Measurements from ENCODE around the gene BRD2. TPM values are rescaled to one million over a fixed set of nuclear protein-coding genes. Genes with fewer than 3 reads are reported as not detected.
A peak's percentile ranks its signal among the peaks of the same experiment; 100 is the strongest.

Gene BRD2
- total RNA-seq, 1 donor from 2014 or later, result 140 TPM

DNA sequence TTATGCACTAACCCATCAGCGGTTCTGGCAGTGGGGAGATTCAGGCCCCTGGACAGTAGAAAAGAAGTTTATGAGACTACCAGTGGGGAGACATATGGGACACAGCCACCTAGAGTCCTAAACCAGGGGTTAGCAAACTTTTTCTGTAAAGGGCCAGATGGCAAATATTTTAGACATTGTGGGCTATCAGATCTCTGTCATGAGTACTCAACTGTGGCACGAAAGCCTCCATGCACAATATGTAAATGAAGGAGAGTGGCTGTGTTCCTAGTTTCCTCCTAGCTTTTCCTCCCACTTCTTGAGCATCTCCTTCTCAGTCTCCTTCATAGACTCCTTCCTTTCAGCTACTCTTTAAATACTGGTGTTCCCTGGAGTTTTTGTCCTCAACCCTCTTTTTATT lies 12.2 kb upstream of the BRD2 start:
- no peak overlapping the region for H3K4me3 ChIP-seq (ENCODE audit: low read depth, low read length)
- TF ChIP-seq, protein P1, sequence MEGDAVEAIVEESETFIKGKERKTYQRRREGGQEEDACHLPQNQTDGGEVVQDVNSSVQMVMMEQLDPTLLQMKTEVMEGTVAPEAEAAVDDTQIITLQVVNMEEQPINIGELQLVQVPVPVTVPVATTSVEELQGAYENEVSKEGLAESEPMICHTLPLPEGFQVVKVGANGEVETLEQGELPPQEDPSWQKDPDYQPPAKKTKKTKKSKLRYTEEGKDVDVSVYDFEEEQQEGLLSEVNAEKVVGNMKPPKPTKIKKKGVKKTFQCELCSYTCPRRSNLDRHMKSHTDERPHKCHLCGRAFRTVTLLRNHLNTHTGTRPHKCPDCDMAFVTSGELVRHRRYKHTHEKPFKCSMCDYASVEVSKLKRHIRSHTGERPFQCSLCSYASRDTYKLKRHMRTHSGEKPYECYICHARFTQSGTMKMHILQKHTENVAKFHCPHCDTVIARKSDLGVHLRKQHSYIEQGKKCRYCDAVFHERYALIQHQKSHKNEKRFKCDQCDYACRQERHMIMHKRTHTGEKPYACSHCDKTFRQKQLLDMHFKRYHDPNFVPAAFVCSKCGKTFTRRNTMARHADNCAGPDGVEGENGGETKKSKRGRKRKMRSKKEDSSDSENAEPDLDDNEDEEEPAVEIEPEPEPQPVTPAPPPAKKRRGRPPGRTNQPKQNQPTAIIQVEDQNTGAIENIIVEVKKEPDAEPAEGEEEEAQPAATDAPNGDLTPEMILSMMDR (conservative IDR thresholded peaks at IDR 0.05; ENCODE audit: low read depth, low read length), result no peak

DNA sequence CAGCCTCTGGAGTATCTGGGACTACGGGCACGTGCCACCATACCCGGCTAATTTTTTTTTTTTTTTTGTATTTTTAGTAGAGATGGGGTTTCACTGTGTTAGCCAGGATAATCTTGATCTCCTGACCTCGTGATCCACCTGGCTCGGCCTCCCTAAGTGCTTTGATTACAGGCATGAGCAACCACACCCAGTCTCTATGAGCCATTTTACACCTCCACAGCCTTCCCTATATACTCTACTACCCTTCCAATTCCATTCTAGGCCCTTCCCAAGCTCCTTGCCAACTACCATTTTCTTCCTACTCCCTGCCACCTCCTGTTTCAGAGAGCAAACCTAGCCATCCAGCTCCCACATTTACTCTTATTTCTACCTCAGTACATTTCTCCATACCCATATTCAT lies 7.8 kb upstream of the BRD2 start:
- no peak for DNase-seq (ENCODE audit: low read depth)
- TF ChIP-seq, protein P1 (conservative IDR thresholded peaks at IDR 0.05; ENCODE audit: low read depth, low read length), result no peak
- H3K4me3 ChIP-seq (ENCODE audit: low read depth, low read length), result no peak overlapping the region

More for the DNA sequence above, 12.2 kb upstream of the BRD2 start:
- no peak for DNase-seq (ENCODE audit: low read depth)

GRCh38 chr6:32962213-32962826 lies 6.1 kb upstream of the BRD2 start:
- TF ChIP-seq, protein P1 (conservative IDR thresholded peaks at IDR 0.05; ENCODE audit: low read depth, low read length), result no peak
- DNase-seq (ENCODE audit: low read depth), result no peak
- H3K4me3 ChIP-seq (ENCODE audit: low read depth, low read length), result no peak overlapping the region

DNA sequence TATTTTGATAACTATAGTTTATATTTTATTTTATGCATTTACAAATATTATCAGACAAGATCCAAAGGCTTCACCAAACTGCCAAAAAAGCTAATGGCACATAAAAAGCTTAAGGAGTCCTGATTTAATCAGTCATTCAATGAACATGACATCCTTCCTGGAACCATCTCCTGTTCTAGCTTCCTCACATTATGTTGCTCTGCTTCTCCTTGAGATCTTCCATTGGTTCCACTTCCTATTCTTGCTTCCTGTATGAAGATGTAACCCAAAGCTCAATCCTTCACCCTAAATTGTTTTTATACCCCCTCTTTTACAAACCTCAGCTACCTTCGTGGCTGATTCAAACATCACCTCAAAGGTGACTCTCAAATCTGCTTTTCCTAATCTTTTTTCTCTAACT lies 4.5 kb upstream of the BRD2 start:
- no peak overlapping the region for H3K4me3 ChIP-seq (ENCODE audit: low read depth, low read length)
- no peak for DNase-seq (ENCODE audit: low read depth)
- TF ChIP-seq, protein P1 (conservative IDR thresholded peaks at IDR 0.05; ENCODE audit: low read depth, low read length), result no peak

DNA sequence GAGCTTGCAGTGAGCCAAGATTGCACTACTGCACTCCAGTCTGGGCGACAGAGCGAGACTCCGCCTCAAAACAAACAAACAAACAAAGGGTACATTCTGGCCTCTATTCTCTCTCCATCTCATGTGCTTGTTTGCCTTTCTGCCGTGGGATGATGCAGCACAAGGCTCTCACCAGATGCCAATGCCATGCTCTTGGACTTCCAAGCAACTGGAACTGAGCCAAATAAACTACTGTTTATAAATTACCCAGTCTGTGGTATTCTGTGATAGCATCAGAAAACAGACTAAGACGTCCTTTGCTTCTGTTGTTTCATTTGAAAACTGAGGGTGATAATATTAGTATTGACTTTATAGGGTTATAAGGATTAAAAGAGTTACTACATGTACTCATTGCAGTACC lies 3.6 kb upstream of the BRD2 start:
- TF ChIP-seq, protein P1 (conservative IDR thresholded peaks at IDR 0.05; ENCODE audit: low read depth, low read length), result no peak
- DNase-seq (ENCODE audit: low read depth), result no peak
- no peak overlapping the region for H3K4me3 ChIP-seq (ENCODE audit: low read depth, low read length)

DNA sequence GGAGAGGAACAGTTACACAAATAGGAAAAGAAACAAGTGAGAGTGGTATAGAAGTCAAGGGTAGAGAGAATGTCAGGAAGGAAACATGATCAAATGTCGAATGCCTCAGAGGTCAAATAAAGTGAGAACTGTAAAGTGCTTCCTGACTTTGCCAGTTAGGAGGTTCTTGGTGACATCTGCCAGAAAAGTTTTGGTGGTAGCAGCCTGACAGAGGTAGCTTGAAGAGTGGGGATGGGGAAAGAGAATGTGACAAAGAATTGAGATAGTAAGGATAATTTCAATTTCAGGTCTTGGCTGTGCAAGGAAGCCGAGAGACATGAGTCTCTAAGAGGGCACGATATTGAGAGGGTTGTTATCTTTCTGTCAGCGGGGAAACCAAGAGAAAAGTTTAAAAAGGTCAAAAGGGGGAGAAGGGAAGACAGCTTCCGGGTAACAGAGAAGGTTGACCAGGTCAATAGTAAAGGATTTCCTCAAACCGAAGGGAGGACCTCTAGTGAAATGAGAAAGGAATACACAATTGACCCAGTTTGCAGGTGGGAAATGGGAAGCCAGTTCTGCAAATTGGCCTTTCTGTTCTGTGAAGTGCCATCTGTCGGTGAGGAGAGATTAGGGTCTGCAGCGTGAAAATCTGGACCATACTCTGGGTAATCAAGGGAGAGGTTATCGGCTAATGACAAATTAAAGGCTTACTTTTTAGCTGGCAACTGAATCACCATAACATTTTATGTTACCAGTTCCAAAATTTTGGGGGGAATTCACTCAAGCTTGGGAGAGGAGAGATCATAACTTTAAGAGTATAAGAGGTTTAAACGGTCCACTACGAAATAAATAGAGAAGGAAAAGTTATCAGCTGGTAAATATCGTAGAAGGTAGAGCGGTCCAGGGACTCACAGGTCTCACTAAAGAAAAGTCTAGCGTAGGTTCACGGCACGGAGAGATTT lies 973 bp upstream of the BRD2 start:
- H3K4me3 ChIP-seq (ENCODE audit: low read depth, low read length), result peak overlapping the region; percentile 77
- TF ChIP-seq, protein P1 (conservative IDR thresholded peaks at IDR 0.05; ENCODE audit: low read depth, low read length), result peak; percentile 65
- no peak for DNase-seq (ENCODE audit: low read depth)
